Activated naive CD8-positive, alpha-beta T cell treated with anti-CD3 and anti-CD28 coated beads, Interleukin-2, amount 50 U/mL, for 16 hours (primary cell): ENCODE measurements around the gene KRT1.
"Not testable (repeated sequence)": the region's sequence is repeated elsewhere in the genome, so short reads cannot be mapped to it uniquely, and the experiment has no call there.

Experiments used
- DNase-seq: peaks from one replicate; pipeline ENCODE4 v3.0.0-alpha.2; 2020; ENCODE audit warnings: low read depth, low spot score

The KRT1 gene

DNA sequence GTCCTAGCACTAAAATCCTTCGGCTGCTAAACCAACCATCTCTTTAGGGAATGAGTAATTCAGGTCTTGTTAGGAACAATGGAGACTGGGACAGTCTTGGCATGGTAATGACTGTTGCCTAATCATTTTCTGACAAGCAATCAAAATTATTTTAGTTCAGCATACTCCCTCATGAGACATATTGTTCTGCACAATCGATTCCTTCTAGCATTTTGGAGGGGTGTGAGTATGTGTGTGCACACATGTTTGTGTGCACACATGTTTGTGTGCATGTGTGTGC lies 2.1 kb upstream of the KRT1 start:
- DNase-seq, result no peak

DNA sequence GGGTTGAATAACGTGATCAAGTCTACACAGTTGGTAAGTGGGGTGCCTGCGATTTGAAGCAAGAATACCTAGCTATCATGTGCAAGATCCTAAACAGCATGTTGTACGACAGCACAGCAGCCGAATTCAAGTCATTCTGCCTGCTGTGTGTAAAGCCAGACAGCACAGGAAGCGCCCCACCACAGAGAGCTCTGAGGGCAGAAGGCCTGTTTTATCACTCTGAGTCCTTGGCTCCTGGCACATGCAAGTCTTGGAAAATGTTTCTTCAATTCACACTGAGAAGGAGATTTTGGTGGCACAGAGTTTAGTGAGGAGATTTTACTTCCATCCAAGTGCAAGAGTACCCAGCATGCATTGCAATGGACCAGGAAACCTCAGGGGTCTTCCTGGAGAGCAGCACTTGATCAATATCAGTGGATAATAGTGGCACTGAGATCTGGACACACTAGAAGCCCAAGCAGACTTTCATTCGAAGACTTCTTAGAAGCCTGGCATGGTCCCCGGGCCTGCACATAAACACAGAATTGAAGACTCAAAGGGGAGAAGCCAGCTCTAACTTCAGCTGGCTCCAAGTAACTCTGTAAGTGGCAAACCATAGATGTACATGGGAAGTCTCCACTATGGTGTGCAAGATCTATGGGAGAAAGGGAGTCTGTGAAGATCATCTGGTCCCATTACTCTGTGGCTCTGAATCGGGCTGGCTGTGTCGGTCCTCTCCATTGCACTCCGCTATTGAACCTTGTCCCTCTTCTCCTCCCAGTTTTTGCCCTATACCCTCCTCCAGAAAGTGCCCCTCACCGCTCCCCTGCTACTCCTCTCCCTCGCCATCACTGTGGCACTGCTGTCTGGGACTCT lies 1.5 kb upstream of the KRT1 start:
- no peak for DNase-seq

DNA sequence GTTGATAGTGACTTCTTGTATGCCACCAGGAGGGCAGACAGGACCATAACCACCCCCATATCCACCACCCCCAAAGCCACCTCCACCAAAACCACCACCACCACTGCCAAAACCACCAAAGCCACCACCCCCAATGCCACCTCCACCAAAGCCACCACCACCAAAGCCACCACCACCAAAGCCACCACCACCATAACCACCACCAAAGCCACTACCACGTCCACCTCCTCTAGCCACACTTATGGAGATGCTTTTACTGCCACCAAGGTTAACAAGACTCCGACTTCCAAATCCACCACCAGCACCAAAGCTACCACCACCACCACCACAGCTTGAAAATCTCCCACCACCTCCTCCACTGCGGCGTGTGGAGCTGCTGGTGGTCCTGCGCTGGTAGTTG lies 332 bp downstream of the KRT1 start:
- DNase-seq, result no peak

DNA sequence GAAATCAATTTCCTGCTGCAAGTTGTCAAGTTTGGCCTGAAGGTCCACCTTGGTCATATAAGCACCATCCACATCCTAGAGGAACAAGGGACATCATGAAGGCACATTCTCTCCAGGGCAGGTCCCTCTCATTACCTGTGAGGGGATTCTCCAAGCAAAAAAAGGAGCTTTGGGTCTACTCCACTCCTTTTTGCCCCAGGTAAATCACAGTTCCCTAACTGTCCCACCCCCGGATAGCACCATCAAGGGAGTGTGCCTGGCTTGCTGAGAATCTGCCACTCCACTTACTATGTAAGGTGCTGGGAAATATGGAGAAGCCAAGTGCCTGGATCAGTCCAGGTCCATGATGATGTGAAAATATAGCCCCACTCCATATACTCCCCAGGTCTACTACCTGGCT lies 2.5 kb downstream of the KRT1 start:
- DNase-seq, result no peak

DNA sequence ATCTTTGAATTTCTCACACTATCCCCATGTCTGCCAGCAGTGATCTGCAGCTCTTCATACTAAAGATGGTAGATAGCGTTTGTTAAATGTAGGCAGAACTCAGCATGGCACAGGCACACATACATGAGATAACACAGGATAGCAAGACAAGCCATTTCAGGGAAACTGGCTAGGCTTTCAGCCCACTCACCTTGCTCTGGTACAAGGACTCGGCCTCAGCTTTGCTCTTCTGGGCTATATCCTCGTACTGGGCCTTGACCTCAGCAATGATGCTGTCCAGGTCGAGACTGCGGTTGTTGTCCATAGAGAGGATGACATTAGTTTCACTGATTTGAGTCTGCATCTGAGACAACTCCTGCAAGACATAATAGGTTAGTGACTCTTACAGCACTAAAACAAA lies 3.1 kb downstream of the KRT1 start:
- no peak for DNase-seq

DNA sequence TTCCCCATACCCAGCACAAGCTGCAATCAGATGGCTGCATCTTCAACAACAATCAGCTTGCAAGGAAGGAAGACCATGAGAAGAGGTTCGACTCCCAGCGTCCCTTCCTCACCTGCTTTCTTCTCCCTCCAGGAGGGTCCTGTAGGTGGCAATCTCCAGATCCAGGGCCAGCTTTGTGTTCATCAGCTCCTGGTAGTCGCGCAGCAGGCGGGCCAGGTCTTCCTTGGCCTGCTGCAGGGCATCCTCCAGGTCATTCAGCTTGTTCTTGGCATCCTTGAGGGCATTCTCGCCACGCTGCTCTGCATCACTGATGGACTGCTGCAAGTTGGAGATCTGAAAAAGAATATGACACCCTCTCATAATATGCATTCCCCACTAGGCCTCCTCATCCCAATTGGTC lies 4.0 kb downstream of the KRT1 start:
- DNase-seq, result no peak

DNA sequence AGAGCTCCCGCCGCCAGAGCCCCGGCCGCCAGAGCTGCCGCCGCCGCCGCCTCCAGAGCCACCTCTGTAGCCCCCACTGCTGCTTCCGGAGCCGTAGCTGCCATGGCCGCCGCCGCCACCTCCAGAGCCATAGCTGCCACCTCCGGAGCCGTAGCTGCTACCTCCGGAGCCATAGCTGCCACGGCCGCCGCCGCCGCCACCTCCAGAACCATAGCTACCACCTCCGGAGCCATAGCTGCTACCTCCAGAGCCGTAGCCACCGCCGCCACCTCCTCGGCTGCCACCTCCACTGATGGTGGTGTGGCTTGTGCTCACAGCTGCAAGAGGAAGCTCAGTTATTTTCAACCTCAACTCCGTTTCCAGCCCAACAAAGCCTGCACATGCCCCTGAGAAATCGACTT lies 4.9 kb downstream of the KRT1 start:
- no peak for DNase-seq

DNA sequence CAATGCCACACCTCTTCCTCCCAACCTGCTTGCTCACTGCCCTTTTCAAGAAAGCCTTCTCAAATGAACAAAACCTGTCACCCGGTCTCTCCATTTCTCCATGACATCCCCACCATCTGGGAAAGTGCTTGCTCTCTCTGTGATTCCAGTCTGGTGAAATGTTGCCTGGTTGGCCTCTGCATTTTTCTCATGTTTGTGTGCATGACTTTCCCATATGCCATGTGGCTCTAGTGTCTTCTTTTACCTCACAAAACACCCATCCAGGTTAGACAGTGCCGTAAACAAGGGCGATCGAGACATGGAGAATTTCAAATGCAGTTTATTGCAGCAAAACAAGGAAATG lies 5.8 kb downstream of the KRT1 start:
- DNase-seq, result no peak

DNA sequence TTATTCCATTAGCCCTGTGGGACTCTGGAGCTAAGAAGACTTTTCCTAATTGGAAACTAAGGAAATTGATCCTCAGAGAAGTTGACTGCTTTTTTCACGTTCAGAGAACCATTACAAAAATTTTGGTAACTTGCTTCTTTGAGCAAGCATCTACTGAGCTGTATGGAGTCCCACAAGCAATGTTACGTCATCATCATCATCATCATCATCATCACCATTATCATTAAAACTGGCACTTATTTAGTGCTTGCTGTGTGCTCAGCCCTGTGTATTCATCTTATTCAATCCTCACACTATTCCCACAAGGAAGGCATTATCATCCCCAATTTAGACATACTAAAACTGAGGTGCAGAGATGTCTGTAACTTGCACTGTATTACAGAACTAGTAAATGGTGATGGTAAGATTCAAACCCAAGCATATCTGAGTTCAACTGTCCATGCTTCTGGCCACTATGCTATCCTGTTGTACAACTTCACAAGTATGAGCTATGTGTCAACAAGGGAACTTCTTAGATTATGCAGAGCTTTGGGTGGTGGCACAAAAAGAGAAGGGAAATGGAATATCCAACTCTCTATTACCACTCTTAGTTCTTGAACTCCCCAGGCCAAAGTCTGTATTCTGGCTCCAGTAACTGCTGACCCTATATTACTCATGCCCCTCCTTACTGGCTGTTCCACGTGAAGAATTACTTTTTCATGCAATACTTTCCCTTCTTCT lies 6.3 kb downstream of the KRT1 start:
- no peak for DNase-seq

DNA sequence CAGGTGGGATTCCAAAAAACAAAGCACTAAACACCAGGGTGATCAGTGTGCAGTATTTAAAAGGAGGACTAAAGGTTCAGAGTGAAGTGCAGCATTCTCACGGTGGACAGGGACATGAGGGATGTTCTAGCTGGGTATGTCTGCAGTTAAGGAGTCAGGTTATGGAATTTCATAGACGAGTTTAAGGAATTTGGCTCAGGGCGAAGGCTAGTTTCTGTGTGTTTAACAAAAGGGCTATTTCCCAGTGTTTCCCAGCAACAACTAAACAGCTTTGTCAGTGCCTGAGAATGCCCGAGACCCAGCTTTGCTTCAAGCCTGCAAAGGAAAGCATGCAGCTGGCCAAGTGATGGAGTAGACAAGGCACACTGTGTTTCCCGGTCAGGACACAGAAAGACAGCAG lies 7.0 kb downstream of the KRT1 start:
- no peak for DNase-seq

DNA sequence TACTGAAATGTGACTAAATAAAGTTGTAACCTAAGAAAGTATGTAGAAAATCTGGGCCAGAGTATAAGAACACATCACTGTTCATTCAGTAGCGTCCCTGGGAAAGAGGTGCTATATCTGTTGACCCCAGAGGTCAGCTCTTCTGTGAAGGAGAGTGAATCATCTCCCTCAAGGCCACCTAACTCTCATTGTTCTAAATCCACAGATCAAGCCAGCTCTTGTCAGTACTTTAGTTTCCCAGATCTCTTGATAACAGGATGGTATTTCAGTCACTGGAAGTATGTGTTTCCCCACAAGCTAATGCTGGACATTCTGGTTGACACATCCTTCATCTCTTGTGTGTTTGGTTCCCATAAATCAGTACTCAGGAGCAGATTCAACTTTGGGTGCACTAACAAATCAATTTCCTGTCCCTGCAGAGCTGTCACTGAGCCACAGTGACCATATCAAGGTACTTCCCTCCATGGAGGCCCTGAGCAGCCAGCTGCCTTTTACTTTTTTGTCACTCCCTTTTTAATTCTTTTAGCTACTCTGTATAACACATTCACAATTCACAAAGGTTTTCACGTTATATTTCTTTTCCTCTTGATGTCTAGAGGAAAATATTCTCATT lies 7.8 kb downstream of the KRT1 start:
- no peak for DNase-seq

DNA sequence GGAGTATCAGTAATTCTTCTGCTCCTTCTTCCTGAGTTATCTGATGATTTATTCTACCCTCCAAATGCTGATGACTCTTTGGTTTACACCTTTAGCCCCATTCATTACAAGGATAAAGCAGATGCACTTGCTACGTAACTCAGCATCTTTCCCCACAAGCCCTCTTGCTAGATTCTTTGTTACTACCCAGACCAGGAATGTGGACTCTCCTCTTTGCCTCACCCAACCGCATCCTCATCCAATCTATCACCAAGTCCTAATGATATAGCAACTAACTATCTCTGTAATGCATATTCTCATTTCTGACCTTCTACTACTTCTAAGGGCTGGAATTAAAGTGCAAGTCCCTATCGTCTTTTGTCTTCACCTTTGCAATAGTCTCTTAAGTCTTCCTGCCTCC lies 9.2 kb downstream of the KRT1 start:
- DNase-seq, result no peak

DNA sequence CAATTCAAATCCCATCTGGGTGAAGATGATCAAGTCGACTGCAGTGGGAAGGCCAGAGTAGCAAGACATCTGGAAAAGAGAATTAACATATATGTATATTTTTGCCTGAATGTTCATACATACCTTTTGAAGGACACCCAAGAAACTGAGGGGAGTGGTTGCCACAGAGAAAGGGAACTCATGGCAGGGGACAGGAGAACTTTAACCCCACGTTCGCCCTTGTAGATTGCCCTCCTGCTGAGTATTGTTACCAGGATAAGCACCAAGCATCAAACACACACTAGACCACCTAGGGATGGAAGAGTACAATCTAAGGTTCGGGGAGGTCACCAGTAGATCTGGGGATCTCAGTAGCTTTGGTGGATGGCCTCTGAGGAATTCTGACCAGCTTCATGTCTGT lies 9.7 kb downstream of the KRT1 start:
- no peak for DNase-seq

DNA sequence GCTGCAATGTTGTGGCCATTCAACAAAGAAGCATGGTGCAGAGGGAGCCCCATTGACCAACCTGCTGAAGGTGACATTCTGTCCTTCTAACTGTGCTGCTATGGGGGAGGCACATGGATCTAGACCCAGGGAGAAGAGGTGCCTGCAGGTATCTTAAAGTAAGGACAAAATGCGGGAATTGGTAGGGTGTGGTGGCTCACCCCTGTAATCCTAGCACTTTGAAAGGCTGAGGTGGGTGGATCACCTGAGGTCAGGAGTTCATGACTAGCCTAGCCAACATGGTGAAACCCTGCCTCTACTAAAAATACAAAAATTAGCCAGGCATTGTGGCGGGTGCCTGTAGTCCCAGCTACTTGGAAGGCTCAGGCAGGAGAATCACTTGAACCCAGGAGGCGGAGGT lies 10.3 kb downstream of the KRT1 start:
- DNase-seq, result not testable (repeated sequence)

DNA sequence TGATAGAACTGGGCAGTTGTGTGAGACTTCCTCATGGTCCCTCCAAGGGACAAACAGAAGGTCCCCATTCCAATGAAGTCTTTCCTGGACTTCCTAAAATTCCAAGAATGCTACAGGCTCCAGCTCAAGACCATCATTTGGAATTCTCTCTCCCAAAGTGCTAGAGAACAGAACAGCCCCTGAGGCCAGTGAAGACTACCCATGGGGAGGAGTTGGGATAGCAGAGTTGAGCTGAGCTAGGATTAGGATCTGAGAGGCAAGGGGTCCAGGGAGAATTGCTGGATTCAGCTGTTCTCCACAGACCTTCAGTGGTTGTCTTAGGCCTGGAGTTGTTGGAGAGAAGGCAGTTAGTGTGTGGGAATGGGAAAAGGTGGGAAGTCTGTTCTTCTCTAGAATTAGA lies 10.8 kb downstream of the KRT1 start:
- DNase-seq, result no peak

DNA sequence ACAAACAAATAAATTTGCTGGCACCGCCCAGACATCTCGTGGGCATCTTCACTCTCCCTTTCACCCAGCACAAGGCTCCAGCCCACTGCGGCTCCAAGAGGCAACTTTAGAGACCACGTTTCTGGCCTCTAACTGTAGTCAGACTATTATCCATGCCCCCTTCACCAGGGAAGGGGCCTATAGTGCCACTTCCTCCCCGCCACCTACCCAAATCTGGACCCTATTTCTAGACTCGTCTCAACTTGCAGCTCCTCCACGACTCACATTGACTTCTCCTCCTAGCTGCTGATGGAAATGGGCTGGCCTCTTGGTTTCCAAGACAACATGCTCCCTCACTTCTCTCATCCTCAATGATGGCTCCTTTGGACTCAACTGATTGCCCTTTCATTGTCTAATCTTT lies 12.3 kb downstream of the KRT1 start:
- DNase-seq, result no peak

DNA sequence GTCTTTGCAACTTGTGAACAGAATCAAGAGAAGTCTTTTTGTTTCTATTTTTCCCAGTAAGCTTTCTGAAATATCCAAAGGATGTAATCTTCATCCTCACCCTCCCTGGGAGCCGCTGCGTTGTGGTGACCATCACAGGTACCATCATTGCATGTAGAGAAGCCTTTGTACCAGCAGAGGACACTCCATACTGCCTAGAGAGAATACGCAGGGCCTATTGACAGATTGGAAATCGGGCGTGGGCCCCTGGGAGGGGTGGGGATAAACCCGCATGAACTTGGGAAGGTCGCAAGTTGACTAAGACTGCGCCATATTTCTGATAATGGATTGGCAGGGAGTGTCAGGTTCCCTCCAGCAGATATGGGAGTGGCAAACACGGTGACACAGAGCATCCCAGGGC lies 12.7 kb downstream of the KRT1 start:
- DNase-seq, result no peak

DNA sequence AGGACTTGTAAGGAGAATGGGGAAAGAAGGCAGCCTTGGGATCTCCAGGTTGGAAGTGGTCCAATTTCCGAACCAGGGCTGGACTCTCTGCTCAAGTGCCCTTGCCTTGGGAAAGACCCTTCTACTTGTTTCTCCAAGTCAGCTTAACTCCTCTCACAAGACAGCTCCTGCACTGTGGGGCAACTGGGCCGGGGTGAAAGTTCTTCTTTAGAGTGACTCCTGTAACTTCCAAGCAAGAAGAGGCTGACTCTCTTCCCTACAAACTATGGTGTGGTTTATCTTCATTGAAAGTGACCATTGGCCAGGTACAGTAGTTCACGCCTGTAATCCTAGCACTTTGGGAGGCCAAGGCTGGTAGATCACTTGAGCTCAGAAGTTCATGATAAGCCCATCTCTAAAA lies 13.7 kb downstream of the KRT1 start:
- DNase-seq, result no peak

DNA sequence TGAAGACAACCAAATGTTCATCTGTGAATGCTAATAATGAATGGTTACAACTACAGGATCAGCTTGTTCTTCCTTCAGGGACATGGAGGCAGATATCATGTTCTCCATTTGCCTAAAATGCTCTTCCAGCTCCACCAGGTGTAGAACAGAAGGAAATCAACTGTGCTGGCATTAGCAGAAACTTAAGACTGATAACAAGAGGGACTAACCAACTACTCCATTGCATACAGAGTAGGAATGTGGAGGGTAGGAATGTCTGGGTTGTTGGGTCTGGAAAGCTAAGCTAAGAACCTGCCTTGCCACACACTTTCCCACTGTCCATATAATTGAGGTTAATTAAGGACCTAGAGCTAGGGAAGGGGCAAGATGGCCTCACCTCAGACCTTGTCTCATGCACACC lies 16.8 kb downstream of the KRT1 start:
- DNase-seq, result no peak

DNA sequence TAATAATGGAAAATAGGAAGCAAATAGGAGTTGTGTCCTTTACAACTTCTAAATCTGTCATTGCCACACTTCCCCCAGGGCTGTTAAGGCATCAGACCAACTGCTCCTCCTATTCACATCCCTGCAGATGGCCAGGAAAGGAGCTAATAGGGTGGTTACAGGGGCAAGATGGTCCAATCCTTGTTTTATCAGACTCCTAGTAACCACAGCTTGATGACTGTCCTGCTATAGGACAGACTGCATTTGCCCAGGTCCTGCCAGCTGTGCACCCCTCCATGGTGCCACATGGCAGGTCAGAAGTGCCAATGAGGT lies 17.3 kb downstream of the KRT1 start:
- DNase-seq, result no peak

DNA sequence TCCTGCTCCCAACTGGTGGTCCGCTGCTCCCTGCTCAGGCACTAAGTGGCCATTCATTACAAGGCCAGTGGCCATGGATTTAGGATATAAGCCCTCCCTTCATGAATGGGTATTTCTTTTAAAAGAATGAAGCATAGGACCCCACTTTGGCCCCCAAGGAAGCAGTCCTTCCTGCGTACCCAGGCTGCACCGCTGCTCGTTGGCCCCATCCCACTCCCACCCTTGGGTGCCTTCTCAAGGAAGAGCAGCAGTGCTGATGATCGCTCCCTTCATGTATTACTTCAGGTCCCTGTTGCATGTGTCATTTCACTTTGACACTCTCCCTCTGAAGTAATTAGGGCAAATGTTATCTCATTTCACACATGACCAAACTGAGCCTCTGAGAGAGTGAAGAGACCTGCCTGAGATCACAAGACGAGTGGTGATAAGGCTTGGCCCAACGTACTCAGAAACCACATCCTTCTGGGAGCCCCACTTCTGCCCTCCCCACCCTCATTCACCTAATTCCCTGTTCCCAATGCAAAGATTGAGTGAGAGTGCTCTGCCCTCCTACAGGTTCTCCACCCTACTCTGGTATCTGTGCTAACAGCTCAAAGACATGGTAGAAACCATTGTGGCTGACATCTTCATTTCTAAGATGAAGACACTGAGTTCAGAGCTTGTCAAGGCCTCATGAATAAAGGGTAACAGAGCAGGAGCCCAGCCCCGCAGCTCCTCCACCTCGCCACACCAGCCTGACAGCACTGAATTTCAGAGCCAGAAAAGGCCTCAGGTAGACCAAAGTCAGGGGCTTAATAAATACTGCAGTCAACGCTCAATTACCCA lies 17.9 kb downstream of the KRT1 start:
- DNase-seq, result no peak

DNA sequence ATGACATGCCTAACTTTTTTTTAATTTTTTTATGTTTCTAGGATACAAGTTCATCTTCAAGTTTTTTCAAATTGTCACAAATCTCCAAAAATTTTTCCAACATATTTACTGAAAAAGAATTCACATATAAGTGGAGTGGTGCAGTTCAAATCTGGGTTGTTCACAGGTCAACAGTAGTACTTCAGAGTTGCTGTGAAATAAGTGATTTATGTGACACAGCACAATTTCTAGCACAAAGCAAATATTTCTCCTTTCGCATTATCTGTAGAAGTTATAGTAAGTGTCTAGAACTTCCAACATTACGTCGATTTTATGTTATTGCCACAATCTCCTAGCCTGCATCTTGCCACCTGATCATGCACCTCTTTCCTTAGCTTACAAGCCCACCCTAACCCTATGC lies 18.5 kb downstream of the KRT1 start:
- no peak for DNase-seq
